Liver (tissue), 9 donors: ENCODE results near the gene KRTAP4-4. TPM values are rescaled to one million over a fixed set of nuclear protein-coding genes. Genes with fewer than 3 reads are reported as not detected.

Experiments
- DNase-seq: peaks from one replicate; pipeline ENCODE4 v3.0.0-alpha.2; 2017; ENCODE audit warnings: low spot score
- H3K27ac ChIP-seq, 2 donors: one replicate each; pipeline ENCODE4 v1.7.0; 2013; ENCODE audit warnings: inconsistent platforms in 2 of 2, low read length in 2 of 2, control low read depth in 1 of 2, low read depth in 1 of 2, mild to moderate bottlenecking in 1 of 2
- H3K27me3 ChIP-seq, 4 donors: one replicate each; pipeline versions ENCODE4 v1.6.1 to v1.7.0; 2013; ENCODE audit warnings: low read length in 3 of 4, inconsistent platforms in 1 of 4, mild to moderate bottlenecking in 1 of 4, moderate library complexity in 1 of 4; ENCODE audit not compliant: control insufficient read depth in 4 of 4, insufficient read depth in 4 of 4
- H3K36me3 ChIP-seq, 4 donors: one replicate each; pipeline versions ENCODE4 v1.6.1 to v1.7.0; 2013; ENCODE audit warnings: low read length in 3 of 4, mild to moderate bottlenecking in 3 of 4, low read depth in 1 of 4, moderate library complexity in 1 of 4; ENCODE audit not compliant: control insufficient read depth in 4 of 4, insufficient read depth in 3 of 4
- H3K4me1 ChIP-seq, 4 donors: one replicate each; pipeline versions ENCODE4 v1.6.1 to v1.7.0; 2013; ENCODE audit warnings: low read length in 3 of 4, mild to moderate bottlenecking in 3 of 4, moderate library complexity in 1 of 4; ENCODE audit not compliant: control insufficient read depth in 4 of 4, insufficient read depth in 4 of 4
- H3K4me3 ChIP-seq, 3 donors: one replicate each; pipeline versions ENCODE4 v1.6.1 to v1.7.0; 2013; ENCODE audit warnings: low read length in 3 of 3, control low read depth in 1 of 3, low read depth in 1 of 3, mild to moderate bottlenecking in 1 of 3
- H3K9ac ChIP-seq, 2 donors: one replicate each; pipeline ENCODE4 v1.7.0; 2013; ENCODE audit warnings: low read length in 2 of 2, mild to moderate bottlenecking in 2 of 2, moderate library complexity in 2 of 2, control low read depth in 1 of 2, low read depth in 1 of 2
- H3K9me3 ChIP-seq, 4 donors: one replicate each; pipeline versions ENCODE4 v1.6.1 to v1.7.0; 2013; ENCODE audit warnings: low read length in 3 of 4; ENCODE audit not compliant: control insufficient read depth in 4 of 4
- ATF3 ChIP-seq: IDR thresholded peaks from 2 replicates; pipeline ENCODE4 v1.6.1; 2016; ENCODE audit warnings: antibody characterized with exemption
- CTCF ChIP-seq: fragments of 150-350 bp; IDR thresholded peaks from 2 replicates; pipeline ENCODE4 v1.5.1; 2017; ENCODE audit warnings: improper control_type of control experiment, low read depth, low read length; ENCODE audit not compliant: missing input control
- EGR1 ChIP-seq, 2 donors: IDR thresholded peaks; 2 replicates each; pipeline ENCODE4 v1.6.1; 2016 to 2018; ENCODE audit warnings: antibody characterized with exemption in 2 of 2, low read depth in 2 of 2
- FOXA1 ChIP-seq: IDR thresholded peaks from 2 replicates; pipeline ENCODE4 v1.6.1; 2016; ENCODE audit warnings: antibody characterized with exemption
- FOXA2 ChIP-seq: IDR thresholded peaks from 2 replicates; pipeline ENCODE4 v1.6.1; 2016; ENCODE audit warnings: antibody characterized with exemption
- GABPA ChIP-seq, 2 donors: IDR thresholded peaks in 1 of 2; conservative IDR thresholded peaks in 1 of 2; 2 replicates each; pipeline ENCODE4 v1.6.1; 2016; ENCODE audit warnings: antibody characterized with exemption in 2 of 2, mild to moderate bottlenecking in 1 of 2, moderate library complexity in 1 of 2
- HNF4A ChIP-seq, 2 donors: conservative IDR thresholded peaks; 2 replicates each; pipeline ENCODE4 v1.6.1; 2016; ENCODE audit warnings: antibody characterized with exemption in 2 of 2, mild to moderate bottlenecking in 2 of 2
- HNF4G ChIP-seq: IDR thresholded peaks from 2 replicates; pipeline ENCODE4 v1.6.1; 2016; ENCODE audit warnings: antibody characterized with exemption
- JUND ChIP-seq, 2 donors: IDR thresholded peaks; 2 replicates each; pipeline ENCODE4 v1.6.1; 2016; ENCODE audit warnings: antibody characterized with exemption in 2 of 2
- RAD21 ChIP-seq, 2 donors: IDR thresholded peaks; 2 replicates each; pipeline ENCODE4 v1.6.1; 2016; ENCODE audit warnings: antibody characterized with exemption in 2 of 2, mild to moderate bottlenecking in 2 of 2
- RXRA ChIP-seq, 2 donors: IDR thresholded peaks; 2 replicates each; pipeline ENCODE4 v1.6.1; 2017 to 2018; ENCODE audit warnings: antibody characterized with exemption in 2 of 2, mild to moderate bottlenecking in 1 of 2
- SP1 ChIP-seq: IDR thresholded peaks from 2 replicates; pipeline ENCODE4 v1.6.1; 2018; ENCODE audit warnings: antibody characterized with exemption, mild to moderate bottlenecking
- TAF1 ChIP-seq: conservative IDR thresholded peaks from 2 replicates; pipeline ENCODE4 v1.6.1; 2016; ENCODE audit warnings: antibody characterized with exemption, mild to moderate bottlenecking
- YY1 ChIP-seq: IDR thresholded peaks from 2 replicates; pipeline ENCODE4 v1.6.1; 2016; ENCODE audit warnings: antibody characterized with exemption, mild to moderate bottlenecking
- ZBTB33 ChIP-seq: IDR thresholded peaks from 2 replicates; pipeline ENCODE4 v1.6.1; 2016; ENCODE audit warnings: antibody characterized with exemption
- WGBS: extraction: QIAGEN DNeasy Blood & Tissue Kit; methylation state at CpG from one replicate; pipeline ENCODE4 v1.1.7; 2013; 5-methylcytosine and 5-hydroxymethylcytosine counted together
- polyA plus RNA-seq, 2 donors: library from polyadenylated mRNA; stranded (reverse) in 1 of 2; unstranded in 1 of 2; fragments of 200-250 nt in 1 of 2; fragments of >200 nt in 1 of 2; fragmentation: Nextera tagmentation in 1 of 2; extraction: Ambion mirVana in 1 of 2; gene quantifications; one replicate each; pipeline versions ENCODE4 v1.2.1 to v1.2.3, GENCODE V29; 2013 to 2015
- total RNA-seq, 2 donors: library from RNA; depleted of rRNA; stranded (reverse); fragments of >200 nt; gene quantifications; one replicate each; pipeline ENCODE4 v1.2.3, GENCODE V29; 2014
- TF ChIP-seq, protein P1 (sequence below): IDR thresholded peaks from 2 replicates; pipeline ENCODE4 v1.6.1; 2016; ENCODE audit warnings: antibody characterized with exemption
- TF ChIP-seq, protein P2 (sequence below): IDR thresholded peaks from 2 replicates; pipeline ENCODE4 v1.6.1; 2016; ENCODE audit warnings: antibody characterized with exemption, mild to moderate bottlenecking
- donor health status: healthy.
- donor health status: healthy.
- donor health status: healthy.
- donor health status: healthy.
- donor health status: healthy.

KRTAP4-4 gene
- total RNA-seq = not detected
- not detected for polyA plus RNA-seq

- no peak within 1 kb of the TSS for H3K4me3 ChIP-seq
- H3K9me3 ChIP-seq = no peaks in the 10 kb centered on the region
- H3K27me3 ChIP-seq = peaks cover 0 to 5% (median under 1%) of the 10 kb centered on the region in 4 donors
- H3K27ac ChIP-seq = no peak within 1 kb of the TSS
- WGBS = 76% methylated on average over 1 of the region's 1 CpG
- no peak within 1 kb of the TSS for H3K9ac ChIP-seq
- TF ChIP-seq YY1 (no peak), JUND (IDR thresholded peaks at IDR 0.05) (no peak), TAF1 (no peak), RXRA (IDR thresholded peaks at IDR 0.05) (no peak), CTCF (no peak), HNF4G (no peak), ZBTB33 (no peak), FOXA1 (no peak), GABPA (IDR thresholded peaks at IDR 0.05 in 1 of 2, conservative IDR thresholded peaks at IDR 0.05 in 1 of 2) (no peak), HNF4A (conservative IDR thresholded peaks at IDR 0.05) (no peak), EGR1 (IDR thresholded peaks at IDR 0.05; ENCODE audit: low read depth in 2 of 2) (no peak), RAD21 (IDR thresholded peaks at IDR 0.05) (no peak), FOXA2 (no peak), SP1 (no peak)
- TF ChIP-seq, protein P1, sequence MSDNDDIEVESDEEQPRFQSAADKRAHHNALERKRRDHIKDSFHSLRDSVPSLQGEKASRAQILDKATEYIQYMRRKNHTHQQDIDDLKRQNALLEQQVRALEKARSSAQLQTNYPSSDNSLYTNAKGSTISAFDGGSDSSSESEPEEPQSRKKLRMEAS = no peak
- DNase-seq = no peak
- no peaks in the 10 kb centered on the region for H3K4me1 ChIP-seq
- H3K36me3 ChIP-seq = no peaks in the 10 kb centered on the region
Observed at GRCh38 chr17:41160648-41161047, at the start of gene KRTAP4-4. TSS of gene KRTAP4-4 (minus strand) at chr17:41160748. CDS start at chr17:41160691, 57 bp downstream.

DNA sequence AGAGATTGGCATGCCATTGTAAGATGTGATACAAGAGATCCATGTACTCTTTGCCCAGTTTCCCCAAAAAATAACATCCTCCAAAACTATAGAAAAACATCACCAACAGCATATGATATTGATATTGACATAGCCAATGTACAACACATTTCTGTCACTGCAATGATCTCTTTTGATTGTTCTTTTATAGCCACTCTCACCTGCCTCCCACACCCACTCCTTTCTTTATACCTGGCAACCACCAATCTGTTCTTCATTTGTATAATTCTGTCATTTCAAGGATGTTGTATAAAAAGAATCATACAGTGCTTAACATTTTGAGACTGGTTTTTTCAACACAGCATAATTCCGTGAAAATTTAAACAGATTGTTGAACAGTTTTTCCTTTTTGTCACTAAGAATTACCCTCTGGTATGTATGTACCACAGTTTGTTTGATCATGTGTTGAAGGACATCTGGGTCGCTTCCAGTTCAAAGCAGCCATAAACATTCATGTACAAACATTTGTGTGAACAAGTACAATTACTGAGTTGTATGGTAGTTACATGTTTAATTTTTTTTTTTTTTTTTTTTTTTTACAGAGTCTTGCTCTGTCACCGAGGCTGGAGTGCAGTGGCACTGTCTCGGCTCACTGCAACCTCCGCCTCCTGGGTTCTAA is 39.0 kb upstream of the KRTAP4-4 start:
- Histone ChIP-seq H3K4me1 (no peaks in the 10 kb centered on the region), H3K27me3 (no peaks in the 10 kb centered on the region), H3K9me3 (no peaks in the 10 kb centered on the region), H3K4me3 (no peak overlapping the region), H3K27ac (no peak overlapping the region), H3K36me3 (no peaks in the 10 kb centered on the region), H3K9ac (no peak overlapping the region)
- WGBS = 61% methylated on average over 5 of the region's 5 CpGs
- TF ChIP-seq, protein P2, sequence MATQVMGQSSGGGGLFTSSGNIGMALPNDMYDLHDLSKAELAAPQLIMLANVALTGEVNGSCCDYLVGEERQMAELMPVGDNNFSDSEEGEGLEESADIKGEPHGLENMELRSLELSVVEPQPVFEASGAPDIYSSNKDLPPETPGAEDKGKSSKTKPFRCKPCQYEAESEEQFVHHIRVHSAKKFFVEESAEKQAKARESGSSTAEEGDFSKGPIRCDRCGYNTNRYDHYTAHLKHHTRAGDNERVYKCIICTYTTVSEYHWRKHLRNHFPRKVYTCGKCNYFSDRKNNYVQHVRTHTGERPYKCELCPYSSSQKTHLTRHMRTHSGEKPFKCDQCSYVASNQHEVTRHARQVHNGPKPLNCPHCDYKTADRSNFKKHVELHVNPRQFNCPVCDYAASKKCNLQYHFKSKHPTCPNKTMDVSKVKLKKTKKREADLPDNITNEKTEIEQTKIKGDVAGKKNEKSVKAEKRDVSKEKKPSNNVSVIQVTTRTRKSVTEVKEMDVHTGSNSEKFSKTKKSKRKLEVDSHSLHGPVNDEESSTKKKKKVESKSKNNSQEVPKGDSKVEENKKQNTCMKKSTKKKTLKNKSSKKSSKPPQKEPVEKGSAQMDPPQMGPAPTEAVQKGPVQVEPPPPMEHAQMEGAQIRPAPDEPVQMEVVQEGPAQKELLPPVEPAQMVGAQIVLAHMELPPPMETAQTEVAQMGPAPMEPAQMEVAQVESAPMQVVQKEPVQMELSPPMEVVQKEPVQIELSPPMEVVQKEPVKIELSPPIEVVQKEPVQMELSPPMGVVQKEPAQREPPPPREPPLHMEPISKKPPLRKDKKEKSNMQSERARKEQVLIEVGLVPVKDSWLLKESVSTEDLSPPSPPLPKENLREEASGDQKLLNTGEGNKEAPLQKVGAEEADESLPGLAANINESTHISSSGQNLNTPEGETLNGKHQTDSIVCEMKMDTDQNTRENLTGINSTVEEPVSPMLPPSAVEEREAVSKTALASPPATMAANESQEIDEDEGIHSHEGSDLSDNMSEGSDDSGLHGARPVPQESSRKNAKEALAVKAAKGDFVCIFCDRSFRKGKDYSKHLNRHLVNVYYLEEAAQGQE = no peak
- TF ChIP-seq EGR1 (IDR thresholded peaks at IDR 0.05; ENCODE audit: low read depth in 2 of 2) (no peak), ATF3 (no peak), YY1 (no peak), HNF4G (no peak), ZBTB33 (no peak), TAF1 (no peak)
- no peak for DNase-seq
